Measurements from ENCODE around the gene BANK1.

DNA sequence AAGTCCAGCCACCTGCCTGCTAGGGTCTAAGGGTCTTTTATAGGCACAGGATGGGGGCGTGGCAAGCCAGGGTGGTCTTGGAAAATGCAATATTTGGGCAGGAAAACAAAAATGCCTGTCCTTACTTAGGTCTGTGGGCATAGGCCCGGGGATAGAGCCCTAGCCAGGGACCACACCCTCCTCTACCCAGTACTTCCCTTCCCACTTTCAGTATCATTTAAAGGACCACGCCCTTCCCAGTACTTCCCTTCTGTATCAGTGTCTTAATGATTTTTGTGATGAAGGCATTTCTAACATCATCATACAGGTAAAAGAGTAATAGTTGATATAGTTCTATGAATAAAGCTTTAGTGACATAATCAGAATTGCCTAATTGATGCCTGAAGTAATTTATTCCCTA is 11.4 kb downstream of the BANK1 start:
- no peak for TF ChIP-seq POLR2AphosphoS5 (IDR thresholded peaks at IDR 0.05)
- TF ChIP-seq, protein P1, sequence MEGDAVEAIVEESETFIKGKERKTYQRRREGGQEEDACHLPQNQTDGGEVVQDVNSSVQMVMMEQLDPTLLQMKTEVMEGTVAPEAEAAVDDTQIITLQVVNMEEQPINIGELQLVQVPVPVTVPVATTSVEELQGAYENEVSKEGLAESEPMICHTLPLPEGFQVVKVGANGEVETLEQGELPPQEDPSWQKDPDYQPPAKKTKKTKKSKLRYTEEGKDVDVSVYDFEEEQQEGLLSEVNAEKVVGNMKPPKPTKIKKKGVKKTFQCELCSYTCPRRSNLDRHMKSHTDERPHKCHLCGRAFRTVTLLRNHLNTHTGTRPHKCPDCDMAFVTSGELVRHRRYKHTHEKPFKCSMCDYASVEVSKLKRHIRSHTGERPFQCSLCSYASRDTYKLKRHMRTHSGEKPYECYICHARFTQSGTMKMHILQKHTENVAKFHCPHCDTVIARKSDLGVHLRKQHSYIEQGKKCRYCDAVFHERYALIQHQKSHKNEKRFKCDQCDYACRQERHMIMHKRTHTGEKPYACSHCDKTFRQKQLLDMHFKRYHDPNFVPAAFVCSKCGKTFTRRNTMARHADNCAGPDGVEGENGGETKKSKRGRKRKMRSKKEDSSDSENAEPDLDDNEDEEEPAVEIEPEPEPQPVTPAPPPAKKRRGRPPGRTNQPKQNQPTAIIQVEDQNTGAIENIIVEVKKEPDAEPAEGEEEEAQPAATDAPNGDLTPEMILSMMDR (IDR thresholded peaks at IDR 0.05): no peak

Measured in upper lobe of left lung (tissue), 4 donors.